H1 (cell line): Measurements from ENCODE around the gene MGLL. TPM values are rescaled to one million over a fixed set of nuclear protein-coding genes. Genes with fewer than 3 reads are reported as not detected.

Experiments
- CTCF ChIA-PET: fragments of 300-600 bp; sonication (Branson Sonifier 250); formaldehyde crosslinking; loops from one replicate; lab custom pipeline; 2021; ENCODE audit not compliant: partially characterized antibody; lab: Charles Lee
- POLR2A ChIA-PET: fragments of 300-600 bp; sonication (Branson Sonifier 250); formaldehyde crosslinking; loops from one replicate; lab custom pipeline; 2021; ENCODE audit warnings: inconsistent platforms; ENCODE audit not compliant: partially characterized antibody; lab: Charles Lee
- DNase-seq, 2 experiments: peaks; one replicate each; pipeline versions ENCODE4 v3.0.0 to v3.0.0-alpha.2; 2010 to 2022; ENCODE audit warnings: low spot score in 2 of 2, low read depth in 1 of 2, mixed read lengths in 1 of 2
- FAIRE-seq: peaks from 2 replicates; lab custom pipeline; 2011; peaks lifted over from hg19 to GRCh38; lab: Jason Lieb, UNC
- H2AFZ ChIP-seq: 2 replicates; pipeline ENCODE4 v1.8.1; 2012; ENCODE audit warnings: low read length, inconsistent platforms
- H2AK5ac ChIP-seq: 2 replicates; pipeline ENCODE4 v1.6.1; 2013; ENCODE audit warnings: low read depth, low read length
- H2BK120ac ChIP-seq: replicated peaks from 2 replicates; pipeline ENCODE3; 2013; ENCODE audit warnings: low read depth, low read length, inconsistent platforms
- H2BK12ac ChIP-seq: 2 replicates; pipeline ENCODE4 v1.6.1; 2013; ENCODE audit warnings: low read depth, low read length
- H2BK15ac ChIP-seq: 2 replicates; pipeline ENCODE4 v1.6.1; 2013; ENCODE audit warnings: low read length
- H2BK20ac ChIP-seq: 2 replicates; pipeline ENCODE4 v1.6.1; 2013; ENCODE audit warnings: low read length
- H2BK5ac ChIP-seq: 2 replicates; pipeline ENCODE4 v1.6.1; 2013; ENCODE audit warnings: low read depth, low read length
- H3K14ac ChIP-seq: 2 replicates; pipeline ENCODE4 v1.6.1; 2013; ENCODE audit warnings: inconsistent platforms; ENCODE audit not compliant: insufficient read length
- H3K18ac ChIP-seq: 2 replicates; pipeline ENCODE4 v1.6.1; 2013; ENCODE audit warnings: low read length; ENCODE audit errors: extremely low read depth
- H3K23ac ChIP-seq: 2 replicates; pipeline ENCODE4 v1.6.1; 2013; ENCODE audit warnings: inconsistent platforms; ENCODE audit not compliant: insufficient read length
- H3K23me2 ChIP-seq: 2 replicates; pipeline ENCODE4 v1.6.1; 2013; ENCODE audit warnings: low read depth, low read length
- H3K27ac ChIP-seq: 2 replicates; pipeline ENCODE4 v1.6.1; 2011; ENCODE audit warnings: low read depth, low read length, inconsistent platforms
- H3K27me3 ChIP-seq, 4 experiments: replicated peaks in 1 of 4; 1 replicate in 1 of 4; 2 replicates in 3 of 4; pipeline versions ENCODE4 v1.6.1 to v1.8.1; 2011 to 2013; ENCODE audit warnings: low read length in 3 of 4, mild to moderate bottlenecking in 3 of 4, inconsistent platforms in 2 of 4, mixed read lengths in 2 of 4, moderate library complexity in 1 of 4; ENCODE audit not compliant: control insufficient read depth in 3 of 4, insufficient read depth in 3 of 4; ENCODE audit errors: extremely low read depth in 1 of 4
- H3K36me3 ChIP-seq, 4 experiments: 2 replicates each; pipeline versions ENCODE4 v1.6.1 to v1.8.1; 2011 to 2013; ENCODE audit warnings: mild to moderate bottlenecking in 4 of 4, low read length in 3 of 4, moderate library complexity in 2 of 4, control low read depth in 1 of 4, inconsistent platforms in 1 of 4; ENCODE audit not compliant: insufficient read depth in 4 of 4, control insufficient read depth in 2 of 4
- H3K4ac ChIP-seq: replicated peaks from 2 replicates; pipeline ENCODE3; 2013; ENCODE audit warnings: low read length, low read depth, mixed read lengths, inconsistent platforms; ENCODE audit not compliant: insufficient read length
- H3K4me1 ChIP-seq, 4 experiments: replicated peaks in 1 of 4; 1 replicate in 1 of 4; 2 replicates in 3 of 4; pipeline versions ENCODE4 v1.6.1 to v1.8.1; 2011 to 2013; ENCODE audit warnings: low read length in 3 of 4, inconsistent platforms in 2 of 4, mixed read lengths in 1 of 4; ENCODE audit not compliant: insufficient read depth in 4 of 4, control insufficient read depth in 3 of 4
- H3K4me2 ChIP-seq, 2 experiments: 2 replicates each; pipeline versions ENCODE4 v1.6.1 to v1.8.1; 2011 to 2013; ENCODE audit warnings: low read depth in 2 of 2, low read length in 2 of 2, control low read depth in 1 of 2, inconsistent platforms in 1 of 2, mild to moderate bottlenecking in 1 of 2; ENCODE audit not compliant: insufficient read depth in 1 of 2
- H3K4me3 ChIP-seq, 4 experiments: fragments of 200-600, 300-600 bp in 1 of 4; sonication (generic), shearing (Covaris generic), sonication (Bioruptor Twin) in 1 of 4; 2 replicates each; pipeline versions ENCODE4 v1.5.1 to v1.8.1; 2011 to 2016; ENCODE audit warnings: low read length in 4 of 4, low read depth in 3 of 4, control low read depth in 2 of 4, inconsistent platforms in 2 of 4, mild to moderate bottlenecking in 2 of 4, mixed read lengths in 1 of 4, moderate library complexity in 1 of 4; ENCODE audit not compliant: insufficient read depth in 2 of 4; ENCODE audit errors: extremely low read depth in 1 of 4
- H3K56ac ChIP-seq: replicated peaks from 2 replicates; pipeline ENCODE3; 2013; ENCODE audit warnings: low read depth, mild to moderate bottlenecking, mixed read lengths, low read length, inconsistent platforms; ENCODE audit not compliant: insufficient read length
- H3K79me1 ChIP-seq: 2 replicates; pipeline ENCODE4 v1.6.1; 2013; ENCODE audit warnings: low read depth, low read length, control low read depth
- H3K79me2 ChIP-seq, 2 experiments: 2 replicates each; pipeline versions ENCODE4 v1.6.1 to v1.8.1; 2012 to 2013; ENCODE audit warnings: low read length in 2 of 2, mild to moderate bottlenecking in 2 of 2, inconsistent platforms in 1 of 2; ENCODE audit not compliant: insufficient read depth in 2 of 2, control insufficient read depth in 1 of 2
- H3K9ac ChIP-seq, 4 experiments: replicated peaks in 1 of 4; 1 replicate in 1 of 4; 2 replicates in 3 of 4; pipeline versions ENCODE4 v1.6.1 to v1.8.1; 2011 to 2013; ENCODE audit warnings: low read depth in 3 of 4, low read length in 3 of 4, control low read depth in 2 of 4, mild to moderate bottlenecking in 2 of 4, moderate library complexity in 2 of 4, inconsistent platforms in 1 of 4; ENCODE audit errors: extremely low read depth in 1 of 4
- H3K9me3 ChIP-seq, 2 experiments: 2 replicates each; pipeline versions ENCODE4 v1.6.1 to v1.8.1; 2012 to 2013; ENCODE audit warnings: mild to moderate bottlenecking in 2 of 2, moderate library complexity in 2 of 2, control low read depth in 1 of 2, inconsistent platforms in 1 of 2, low read depth in 1 of 2, low read length in 1 of 2, mixed read lengths in 1 of 2; ENCODE audit not compliant: insufficient read depth in 2 of 2
- H4K20me1 ChIP-seq, 2 experiments: replicated peaks in 1 of 2; 2 replicates each; pipeline versions ENCODE3 to v1.8.1; 2011 to 2013; ENCODE audit warnings: inconsistent platforms in 2 of 2, low read length in 2 of 2, mild to moderate bottlenecking in 1 of 2; ENCODE audit not compliant: insufficient read depth in 2 of 2, control insufficient read depth in 1 of 2
- H4K5ac ChIP-seq: 2 replicates; pipeline ENCODE4 v1.6.1; 2013; ENCODE audit warnings: low read length, low read depth, mixed read lengths, inconsistent platforms; ENCODE audit not compliant: insufficient read length
- H4K8ac ChIP-seq: 2 replicates; pipeline ENCODE4 v1.8.0; 2013; ENCODE audit warnings: mild to moderate bottlenecking, moderate library complexity, low read length, inconsistent platforms; ENCODE audit not compliant: insufficient read depth; ENCODE audit errors: extremely low read depth
- H4K91ac ChIP-seq: replicated peaks from 2 replicates; pipeline ENCODE3; 2013; ENCODE audit warnings: low read length, mixed read lengths, inconsistent platforms; ENCODE audit not compliant: insufficient read length
- BCL11A ChIP-seq, 2 experiments: IDR thresholded peaks; one replicate each; pipeline ENCODE4 v1.6.1; 2011; ENCODE audit warnings: low read depth in 2 of 2, low read length in 2 of 2, mild to moderate bottlenecking in 2 of 2
- BRCA1 ChIP-seq: IDR thresholded peaks from 2 replicates; pipeline ENCODE4 v1.6.1; 2012; ENCODE audit warnings: low read depth, low read length, improper control_type of control experiment
- CBX8 ChIP-seq: fragments of 300-800, 300-1000 bp; sonication (generic); IDR thresholded peaks from 2 replicates; pipeline ENCODE4 v1.7.1; 2016; ENCODE audit warnings: low read depth, low read length, borderline replicate concordance
- CHD2 ChIP-seq: IDR thresholded peaks from 2 replicates; pipeline ENCODE4 v1.6.1; 2012; ENCODE audit warnings: low read length, improper control_type of control experiment
- GTF2F1 ChIP-seq: IDR thresholded peaks from 2 replicates; pipeline ENCODE4 v1.6.1; 2012; ENCODE audit warnings: low read depth, low read length, improper control_type of control experiment, borderline replicate concordance
- MAFK ChIP-seq: IDR thresholded peaks from 2 replicates; pipeline ENCODE4 v1.6.1; 2012; ENCODE audit warnings: low read depth, mild to moderate bottlenecking, improper control_type of control experiment, low read length
- POLR2AphosphoS5 ChIP-seq: IDR thresholded peaks from 2 replicates; pipeline ENCODE4 v1.6.1; 2011; ENCODE audit warnings: low read depth, low read length
- RAD21 ChIP-seq, 2 experiments: IDR thresholded peaks in 1 of 2; conservative IDR thresholded peaks in 1 of 2; 2 replicates each; pipeline ENCODE4 v1.6.1; 2011; ENCODE audit warnings: low read depth in 2 of 2, low read length in 2 of 2, improper control_type of control experiment in 1 of 2, inconsistent platforms in 1 of 2, mild to moderate bottlenecking in 1 of 2, moderate library complexity in 1 of 2
- SIN3A ChIP-seq, 2 experiments: IDR thresholded peaks in 1 of 2; conservative IDR thresholded peaks in 1 of 2; 2 replicates each; pipeline ENCODE4 v1.6.1; 2011 to 2012; ENCODE audit warnings: low read length in 2 of 2, improper control_type of control experiment in 1 of 2, low read depth in 1 of 2, mild to moderate bottlenecking in 1 of 2
- WGBS, 2 experiments: shearing (Covaris generic) in 1 of 2; methylation state at CpG; one replicate each; pipeline versions ENCODE4 v1.1.6 to v1.1.7; 2013 to 2015; ENCODE audit warnings: low lambda C conversion rate in 2 of 2, mixed read lengths in 2 of 2, inconsistent platforms in 1 of 2, low coverage in 1 of 2, missing lambda C conversion rate in 1 of 2; ENCODE audit not compliant: insufficient replicate concordance in 2 of 2, insufficient coverage in 1 of 2, insufficient read length in 1 of 2; ENCODE audit errors: extremely low coverage in 1 of 2, missing lambda C conversion rate in 1 of 2; 5-methylcytosine and 5-hydroxymethylcytosine counted together
- polyA plus RNA-seq, 7 experiments: library from polyadenylated mRNA; depleted of rRNA in 3 of 7; stranded (reverse) in 5 of 7; unstranded in 2 of 7; fragments of >200 nt in 5 of 7; fragments of 200-250 nt in 2 of 7; gene quantifications; 1 replicate in 5 of 7; 2 replicates in 1 of 7; 4 replicates in 1 of 7; pipeline versions ENCODE4 v1.2.1 to v1.2.3, GENCODE V29; 2011 to 2013; ENCODE audit warnings: missing spikeins in 2 of 7, mixed read lengths in 2 of 7
- total RNA-seq: library from RNA; stranded (reverse); fragmentation: NEBNext Ultra II Directional; extraction: Animal tissue kit (Norgen Biotek cat#: 25700); gene quantifications from 2 replicates; pipeline ENCODE4 v1.2.1, GENCODE V29; 2021
- TF ChIP-seq, protein P1 (sequence below): IDR thresholded peaks from 2 replicates; pipeline ENCODE4 v1.6.1; 2011; ENCODE audit warnings: low read depth, mild to moderate bottlenecking, low read length; ENCODE audit not compliant: insufficient read depth
- TF ChIP-seq, protein P2 (sequence below), 3 experiments: IDR thresholded peaks; 1 replicate in 2 of 3; 2 replicates in 1 of 3; pipeline versions ENCODE4 v1.5.1 to v1.6.1; 2011; ENCODE audit warnings: low read length in 3 of 3, mild to moderate bottlenecking in 3 of 3, inconsistent platforms in 2 of 3, low read depth in 1 of 3, moderate library complexity in 1 of 3; ENCODE audit not compliant: insufficient read depth in 1 of 3; ENCODE audit errors: control extremely low read depth in 1 of 3

Gene MGLL
- total and polyA plus RNA-seq, 2 of the 8 experiments (the other 6 are each of a cell fraction or from before 2014, with no cell fraction given): 0.05 to 0.34 TPM

- H3K4ac ChIP-seq: no peak overlapping the region
- no peak overlapping the region for H4K8ac ChIP-seq
- no peaks in the 10 kb centered on the region for H3K4me1 ChIP-seq
- no peaks in the 10 kb centered on the region for H3K36me3 ChIP-seq
- no peak overlapping the region for H2AFZ ChIP-seq
- no peak overlapping the region for H3K9ac ChIP-seq
- no peaks in the 10 kb centered on the region for H3K79me1 ChIP-seq
- H2BK120ac ChIP-seq: no peak overlapping the region
- no peak for FAIRE-seq
- H3K79me2 ChIP-seq: no peaks in the 10 kb centered on the region
- no peaks in the 10 kb centered on the region for H3K23me2 ChIP-seq
- H3K27ac ChIP-seq: no peak overlapping the region
- H3K23ac ChIP-seq: no peak overlapping the region
- no peak overlapping the region for H3K18ac ChIP-seq
- H3K27me3 ChIP-seq: no peaks in the 10 kb centered on the region
- H4K5ac ChIP-seq: no peak overlapping the region
- no peaks in the 10 kb centered on the region for H4K20me1 ChIP-seq
- H2BK12ac ChIP-seq: no peak overlapping the region
- ChIA-PET CTCF (interaction anchor here (1.3 kb wide), 1 partner anchor 35 kb away, joined by 3 read pairs; no protein-coding TSS in a partner anchor), POLR2A (no interaction called here)
- 93% methylated on average over 6 of the region's 9 CpGs; no CpG with 5 or more reads in 1 of the 2 experiments for WGBS, 2 experiments
- H3K56ac ChIP-seq: no peak overlapping the region
- no peak overlapping the region for H3K14ac ChIP-seq
- no peak overlapping the region for H2BK20ac ChIP-seq
- no peak overlapping the region for H2BK15ac ChIP-seq
- H4K91ac ChIP-seq: no peak overlapping the region
- no peak overlapping the region for H3K4me3 ChIP-seq
- DNase-seq: no peak
- H3K4me2 ChIP-seq: no peak overlapping the region
- H2BK5ac ChIP-seq: no peak overlapping the region
- no peaks in the 10 kb centered on the region for H3K9me3 ChIP-seq
- H2AK5ac ChIP-seq: no peak overlapping the region
- no peak for TF ChIP-seq CBX8
- TF ChIP-seq MAFK: no peak
- TF ChIP-seq, protein P1, sequence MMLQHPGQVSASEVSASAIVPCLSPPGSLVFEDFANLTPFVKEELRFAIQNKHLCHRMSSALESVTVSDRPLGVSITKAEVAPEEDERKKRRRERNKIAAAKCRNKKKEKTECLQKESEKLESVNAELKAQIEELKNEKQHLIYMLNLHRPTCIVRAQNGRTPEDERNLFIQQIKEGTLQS: no peak
- no peak for TF ChIP-seq CHD2
- TF ChIP-seq SIN3A (conservative IDR thresholded peaks at IDR 0.05 in 1 of 2, IDR thresholded peaks at IDR 0.05 in 1 of 2; ENCODE audit: low read depth in 1 of 2, low read length in 2 of 2): no peak
- TF ChIP-seq, protein P2, sequence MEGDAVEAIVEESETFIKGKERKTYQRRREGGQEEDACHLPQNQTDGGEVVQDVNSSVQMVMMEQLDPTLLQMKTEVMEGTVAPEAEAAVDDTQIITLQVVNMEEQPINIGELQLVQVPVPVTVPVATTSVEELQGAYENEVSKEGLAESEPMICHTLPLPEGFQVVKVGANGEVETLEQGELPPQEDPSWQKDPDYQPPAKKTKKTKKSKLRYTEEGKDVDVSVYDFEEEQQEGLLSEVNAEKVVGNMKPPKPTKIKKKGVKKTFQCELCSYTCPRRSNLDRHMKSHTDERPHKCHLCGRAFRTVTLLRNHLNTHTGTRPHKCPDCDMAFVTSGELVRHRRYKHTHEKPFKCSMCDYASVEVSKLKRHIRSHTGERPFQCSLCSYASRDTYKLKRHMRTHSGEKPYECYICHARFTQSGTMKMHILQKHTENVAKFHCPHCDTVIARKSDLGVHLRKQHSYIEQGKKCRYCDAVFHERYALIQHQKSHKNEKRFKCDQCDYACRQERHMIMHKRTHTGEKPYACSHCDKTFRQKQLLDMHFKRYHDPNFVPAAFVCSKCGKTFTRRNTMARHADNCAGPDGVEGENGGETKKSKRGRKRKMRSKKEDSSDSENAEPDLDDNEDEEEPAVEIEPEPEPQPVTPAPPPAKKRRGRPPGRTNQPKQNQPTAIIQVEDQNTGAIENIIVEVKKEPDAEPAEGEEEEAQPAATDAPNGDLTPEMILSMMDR (IDR thresholded peaks at IDR 0.05; ENCODE audit: control extremely low read depth in 1 of 3, insufficient read depth in 1 of 3, low read depth in 1 of 3, low read length in 3 of 3): no peak
- no peak for TF ChIP-seq BRCA1
- no peak for TF ChIP-seq POLR2AphosphoS5
- TF ChIP-seq BCL11A (IDR thresholded peaks at IDR 0.05; ENCODE audit: low read depth in 2 of 2, low read length in 2 of 2): no peak
- no peak for TF ChIP-seq GTF2F1
- TF ChIP-seq RAD21 (IDR thresholded peaks at IDR 0.05 in 1 of 2, conservative IDR thresholded peaks at IDR 0.05 in 1 of 2; ENCODE audit: low read depth in 2 of 2, low read length in 2 of 2): no peak
Measured at GRCh38 chr3:127742580-127742979, 79.7 kb downstream of the MGLL start.
